Measurements from ENCODE around the gene NUMBL.

DNA sequence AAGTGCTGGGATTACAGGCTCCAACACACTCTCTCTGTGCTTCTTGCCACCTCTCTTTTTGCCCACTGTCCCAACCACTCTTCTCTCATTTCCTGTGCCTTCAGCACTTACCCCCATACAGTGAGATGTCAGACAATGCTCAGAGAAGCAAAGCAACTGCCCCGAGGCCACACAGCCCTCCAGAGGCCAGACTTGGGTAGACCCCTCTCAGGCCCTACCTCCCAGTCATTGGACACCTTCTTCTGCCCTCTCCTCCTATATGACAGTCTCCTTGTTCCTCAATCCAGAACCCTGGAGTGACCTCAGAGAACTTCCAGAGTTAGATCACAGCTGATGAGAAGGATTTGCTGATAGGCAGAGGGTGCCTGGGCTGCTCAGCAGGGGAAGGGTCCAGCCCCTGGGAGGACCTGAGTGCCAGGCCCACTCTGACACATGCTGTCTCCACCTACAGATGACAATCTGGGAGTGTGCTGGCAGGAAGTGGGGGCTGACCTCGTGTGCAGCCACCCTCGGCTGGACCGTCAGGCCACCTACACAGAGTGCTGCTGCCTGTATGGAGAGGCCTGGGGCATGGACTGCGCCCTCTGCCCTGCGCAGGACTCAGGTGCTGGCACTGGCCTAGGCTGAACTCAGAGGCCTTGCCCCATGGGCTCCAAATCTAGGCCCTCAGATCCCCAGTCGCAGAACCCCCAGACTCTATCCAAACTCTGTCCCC, 64.9 kb downstream of the NUMBL start:
- TF ChIP-seq BCL3 (IDR thresholded peaks at IDR 0.05): no peak
- no peak for TF ChIP-seq CTCF (IDR thresholded peaks at IDR 0.05)
- TF ChIP-seq POLR2A (IDR thresholded peaks at IDR 0.05; ENCODE audit: low read length): no peak
- TF ChIP-seq EHMT2 (IDR thresholded peaks at IDR 0.05; ENCODE audit: low read depth): no peak
- no peak for TF ChIP-seq RAD21 (conservative IDR thresholded peaks at IDR 0.05 in 1 of 2, IDR thresholded peaks at IDR 0.05 in 1 of 2)
- no peak for TF ChIP-seq CBX2 (IDR thresholded peaks at IDR 0.05; ENCODE audit: borderline replicate concordance, low read depth)
- TF ChIP-seq, protein P1, sequence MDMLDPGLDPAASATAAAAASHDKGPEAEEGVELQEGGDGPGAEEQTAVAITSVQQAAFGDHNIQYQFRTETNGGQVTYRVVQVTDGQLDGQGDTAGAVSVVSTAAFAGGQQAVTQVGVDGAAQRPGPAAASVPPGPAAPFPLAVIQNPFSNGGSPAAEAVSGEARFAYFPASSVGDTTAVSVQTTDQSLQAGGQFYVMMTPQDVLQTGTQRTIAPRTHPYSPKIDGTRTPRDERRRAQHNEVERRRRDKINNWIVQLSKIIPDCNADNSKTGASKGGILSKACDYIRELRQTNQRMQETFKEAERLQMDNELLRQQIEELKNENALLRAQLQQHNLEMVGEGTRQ (IDR thresholded peaks at IDR 0.05): no peak
- TF ChIP-seq RFX5 (IDR thresholded peaks at IDR 0.05): no peak
- TF ChIP-seq MYC (IDR thresholded peaks at IDR 0.05; ENCODE audit: borderline replicate concordance, low read length): no peak
- TF ChIP-seq, protein P2, sequence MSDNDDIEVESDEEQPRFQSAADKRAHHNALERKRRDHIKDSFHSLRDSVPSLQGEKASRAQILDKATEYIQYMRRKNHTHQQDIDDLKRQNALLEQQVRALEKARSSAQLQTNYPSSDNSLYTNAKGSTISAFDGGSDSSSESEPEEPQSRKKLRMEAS (IDR thresholded peaks at IDR 0.05): no peak
- TF ChIP-seq RNF2 (IDR thresholded peaks at IDR 0.05; ENCODE audit: borderline replicate concordance, low read depth): no peak
- TF ChIP-seq EP300 (IDR thresholded peaks at IDR 0.05): no peak
- TF ChIP-seq POLR2AphosphoS2 (conservative IDR thresholded peaks at IDR 0.05; ENCODE audit: low read length): no peak
- TF ChIP-seq GATA3 (IDR thresholded peaks at IDR 0.05; ENCODE audit: borderline replicate concordance): no peak

Measured in A549 (cell line).